ENCODE measurements around the gene PSMA4.

GRCh38 chr15:78509726-78510312 lies 30.4 kb upstream of the PSMA4 start:
- TF ChIP-seq RAD21 (IDR thresholded peaks at IDR 0.05; ENCODE audit: low read length) (no peak), CTCF (IDR thresholded peaks at IDR 0.05) (no peak), NFIC (IDR thresholded peaks at IDR 0.05; ENCODE audit: borderline replicate concordance) (no peak), TAF1 (IDR thresholded peaks at IDR 0.05; ENCODE audit: borderline replicate concordance, low read depth, low read length) (no peak), EZH2phosphoT487 (IDR thresholded peaks at IDR 0.05; ENCODE audit: borderline replicate concordance, low read depth) (no peak), SIN3A (IDR thresholded peaks at IDR 0.05; ENCODE audit: borderline replicate concordance, low read depth, low read length) (no peak), REST (IDR thresholded peaks at IDR 0.05; ENCODE audit: low read depth, low read length) (no peak), EP300 (IDR thresholded peaks at IDR 0.05; ENCODE audit: borderline replicate concordance in 1 of 2, low read depth in 1 of 2, low read length in 1 of 2) (no peak), FOXJ3 (CRISPR knock-in tag; IDR thresholded peaks at IDR 0.05) (no peak), RCOR1 (IDR thresholded peaks at IDR 0.05; ENCODE audit: low read length) (no peak), TCF12 (IDR thresholded peaks at IDR 0.05) (no peak), GATA2 (CRISPR knock-in tag; IDR thresholded peaks at IDR 0.05) (no peak)

All from SK-N-SH (cell line).